ENCODE measurements around the gene PLIN3. TPM values are rescaled to one million over a fixed set of nuclear protein-coding genes. Genes with fewer than 3 reads are reported as not detected.

PLIN3 gene
- total and polyA plus RNA-seq, 2 of the 8 experiments (the other 6 are each of a cell fraction or from before 2014, with no cell fraction given) = 60.7 to 61.5 TPM

GRCh38 chr19:4911786-4912672 is 44.6 kb upstream of the PLIN3 start:
- Histone ChIP-seq H2BK120ac (replicated peaks; ENCODE audit: low read depth, low read length) (no peak overlapping the region), H2BK5ac (ENCODE audit: low read depth, low read length) (no peak overlapping the region), H2BK20ac (ENCODE audit: low read length) (no peak overlapping the region), H2AFZ (ENCODE audit: low read length) (no peak overlapping the region), H3K27ac (ENCODE audit: low read depth, low read length) (no peak overlapping the region), H3K79me1 (ENCODE audit: low read depth, low read length) (peaks cover 5% of the 10 kb centered on the region; the same call in 1 of the 2 replicates), H3K23me2 (ENCODE audit: low read depth, low read length) (peaks cover 8% of the 10 kb centered on the region), H3K9me3 (ENCODE audit: insufficient read depth in 2 of 2, low read depth in 1 of 2, low read length in 1 of 2) (no peaks in the 10 kb centered on the region), H4K5ac (ENCODE audit: insufficient read length, low read depth, low read length) (no peak overlapping the region), H3K18ac (ENCODE audit: extremely low read depth, low read length) (no peak overlapping the region), H3K14ac (ENCODE audit: insufficient read length) (no peak overlapping the region), H3K23ac (ENCODE audit: insufficient read length) (no peak overlapping the region), H3K9ac (replicated peaks in 1 of 4; ENCODE audit: extremely low read depth in 1 of 4, low read depth in 3 of 4, low read length in 3 of 4) (no peak overlapping the region), H3K79me2 (ENCODE audit: control insufficient read depth in 1 of 2, insufficient read depth in 2 of 2, low read length in 2 of 2) (peaks cover 4 to 59% of the 10 kb centered on the region in 2 experiments; a peak in 3 of 4 replicates), H3K4me3 (ENCODE audit: extremely low read depth in 1 of 4, insufficient read depth in 2 of 4, low read depth in 3 of 4, low read length in 4 of 4) (peak overlapping the region in 2 of 4 experiments; percentile 10 to 83; a peak in 1 of 8 replicates), H2AK5ac (ENCODE audit: low read depth, low read length) (no peak overlapping the region), H3K4me2 (ENCODE audit: insufficient read depth in 1 of 2, low read depth in 2 of 2, low read length in 2 of 2) (peak overlapping the region; percentile 43 to 75; a peak in 3 of 4 replicates), H3K36me3 (ENCODE audit: control insufficient read depth in 2 of 4, insufficient read depth in 4 of 4, low read length in 3 of 4) (peaks cover 4 to 22% (median 10%) of the 10 kb centered on the region in 4 experiments; a peak in 5 of 8 replicates), H4K20me1 (replicated peaks in 1 of 2; ENCODE audit: control insufficient read depth in 1 of 2, insufficient read depth in 2 of 2, low read length in 2 of 2) (peaks cover 5 to 24% of the 10 kb centered on the region in 2 experiments), H3K56ac (replicated peaks; ENCODE audit: insufficient read length, low read depth, low read length) (no peak overlapping the region), H2BK15ac (ENCODE audit: low read length) (peak overlapping the region; percentile 81; the same call in 1 of the 2 replicates), H3K4me1 (replicated peaks in 1 of 4; ENCODE audit: control insufficient read depth in 3 of 4, insufficient read depth in 4 of 4, low read length in 3 of 4) (peaks cover 0 to 14% (median 11%) of the 10 kb centered on the region in 4 experiments; a peak in 6 of 7 replicates), H4K91ac (replicated peaks; ENCODE audit: insufficient read length, low read length) (no peak overlapping the region), H4K8ac (ENCODE audit: extremely low read depth, insufficient read depth, low read length) (peak overlapping the region; percentile 58; the same call in 1 of the 2 replicates), H3K27me3 (replicated peaks in 1 of 4; ENCODE audit: control insufficient read depth in 3 of 4, extremely low read depth in 1 of 4, insufficient read depth in 3 of 4, low read length in 3 of 4) (no peaks in the 10 kb centered on the region; a peak in 2 of 7 replicates), H2BK12ac (ENCODE audit: low read depth, low read length) (no peak overlapping the region), H3K4ac (replicated peaks; ENCODE audit: insufficient read length, low read depth, low read length) (no peak overlapping the region)
- DNase-seq (ENCODE audit: low read depth in 1 of 2, low spot score in 2 of 2) (peak; percentile 49 to 80), FAIRE-seq (peak; percentile 88)
- 77% methylated on average over 29 of the region's 29 CpGs; no CpG with 5 or more reads in 1 of the 2 experiments for WGBS, 2 experiments (ENCODE audit: extremely low coverage in 1 of 2, insufficient coverage in 1 of 2, insufficient read length in 1 of 2, insufficient replicate concordance in 2 of 2, low coverage in 1 of 2, low lambda C conversion rate in 2 of 2, missing lambda C conversion rate in 1 of 2)
- CTCF ChIA-PET (ENCODE audit: partially characterized antibody) = interaction anchor here (0.6 to 6.9 kb wide), 39 partner anchors 9 to 1230 kb away, joined by 3 to 111 read pairs (median 4); partner anchors contain the start of genes ARRDC5, PLIN3 and TICAM1
- POLR2A ChIA-PET (ENCODE audit: partially characterized antibody) = interaction anchor here (0.8 to 2.5 kb wide), 8 partner anchors 15 to 365 kb away, joined by 3 to 5 read pairs (median 4); partner anchors contain the start of gene PLIN3
- TF ChIP-seq JUND (IDR thresholded peaks at IDR 0.05; ENCODE audit: low read length) = no peak
- TF ChIP-seq CTCF (IDR thresholded peaks at IDR 0.05; ENCODE audit: control extremely low read depth in 1 of 3, insufficient read depth in 1 of 3, low read depth in 1 of 3, low read length in 3 of 3) = peak; percentile 37 to 75 (median 61)
- peak; percentile 71 to 79 for TF ChIP-seq RAD21 (IDR thresholded peaks at IDR 0.05 in 1 of 2, conservative IDR thresholded peaks at IDR 0.05 in 1 of 2; ENCODE audit: low read depth in 2 of 2, low read length in 2 of 2)
